RWPE1 (cell line): Measurements from ENCODE around the gene SOX5.

ENCODE experiments used
- CTCF ChIA-PET: fragments of 350-600 bp; sonication (Branson Sonifier 250); formaldehyde crosslinking; extraction: SDS; loops from one replicate; lab custom pipeline; 2021; lab: Yijun Ruan, JAX
- POLR2A ChIA-PET: fragments of 400-600 bp; formaldehyde crosslinking; extraction: SDS; loops from one replicate; lab custom pipeline; 2020; ENCODE audit warnings: antibody characterized with exemption; ENCODE audit not compliant: low non-redundant PET; lab: Yijun Ruan, JAX
- DNase-seq: peaks from one replicate; pipeline ENCODE4 v3.0.0; 2012; ENCODE audit warnings: low spot score
- H3K27ac ChIP-seq: fragments of 450-650 bp; 2 replicates; pipeline ENCODE4 v1.5.1; 2017
- CTCF ChIP-seq: fragments of 450-650 bp; conservative IDR thresholded peaks from 2 replicates; pipeline ENCODE4 v1.5.1; 2017; ENCODE audit warnings: low read depth, mild to moderate bottlenecking

Gene SOX5

GRCh38 chr12:23708185-23708837, 241.2 kb downstream of the SOX5 start:
- no peak for DNase-seq
- CTCF ChIA-PET: no interaction called here
- no peak overlapping the region for H3K27ac ChIP-seq
- POLR2A ChIA-PET: no interaction called here
- no peak for TF ChIP-seq CTCF

GRCh38 chr12:23707270-23707669, 242.2 kb downstream of the SOX5 start:
- ChIA-PET POLR2A (no interaction called here), CTCF (no interaction called here)
- TF ChIP-seq CTCF: no peak
- DNase-seq: no peak
- H3K27ac ChIP-seq: no peak overlapping the region

DNA sequence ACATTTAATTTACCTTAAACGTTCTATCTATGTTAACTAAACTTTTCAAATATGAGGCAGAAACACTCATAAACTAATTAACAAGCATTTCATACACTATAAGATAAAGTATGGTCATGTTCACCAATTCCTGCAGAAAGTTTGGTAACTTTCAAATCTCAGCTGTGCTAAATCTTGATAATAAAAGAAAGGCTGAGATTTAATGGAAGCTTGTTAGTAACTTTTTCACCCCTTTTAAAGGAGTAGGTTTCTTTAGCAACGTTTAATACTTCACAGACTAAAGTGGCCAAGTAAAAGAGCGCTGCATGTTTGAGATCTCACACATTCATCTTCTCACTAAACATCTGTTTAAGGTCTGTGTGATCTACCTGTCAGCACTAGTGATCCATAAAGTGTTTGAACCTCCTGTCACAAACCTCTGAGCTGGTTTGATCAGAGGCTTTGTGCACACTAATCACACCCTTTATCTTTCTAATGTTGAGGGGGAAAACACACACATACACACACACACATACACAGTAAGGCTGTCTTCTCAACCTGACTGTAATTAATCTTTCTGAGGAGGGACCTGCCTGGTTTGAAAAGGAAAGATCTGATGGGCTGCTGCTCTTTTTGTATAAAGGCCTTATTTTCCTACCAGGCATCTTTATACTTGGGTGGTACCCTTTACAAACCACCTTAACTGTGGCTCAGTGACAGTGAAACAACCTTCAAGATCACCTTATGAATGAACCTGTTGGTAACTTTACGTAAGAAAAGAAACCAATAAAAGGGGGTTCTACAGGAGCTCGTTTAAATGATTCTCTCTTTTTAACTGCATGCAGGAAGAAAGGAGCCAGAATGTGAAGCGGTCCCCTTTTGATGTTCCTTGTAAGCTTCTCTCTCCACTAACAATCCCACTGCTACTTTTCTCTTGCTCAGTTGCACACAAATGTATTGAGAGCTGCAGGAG, 244.2 kb downstream of the SOX5 start:
- TF ChIP-seq CTCF: no peak
- DNase-seq: no peak
- CTCF ChIA-PET: no interaction called here
- no peak overlapping the region for H3K27ac ChIP-seq
- POLR2A ChIA-PET: no interaction called here

DNA sequence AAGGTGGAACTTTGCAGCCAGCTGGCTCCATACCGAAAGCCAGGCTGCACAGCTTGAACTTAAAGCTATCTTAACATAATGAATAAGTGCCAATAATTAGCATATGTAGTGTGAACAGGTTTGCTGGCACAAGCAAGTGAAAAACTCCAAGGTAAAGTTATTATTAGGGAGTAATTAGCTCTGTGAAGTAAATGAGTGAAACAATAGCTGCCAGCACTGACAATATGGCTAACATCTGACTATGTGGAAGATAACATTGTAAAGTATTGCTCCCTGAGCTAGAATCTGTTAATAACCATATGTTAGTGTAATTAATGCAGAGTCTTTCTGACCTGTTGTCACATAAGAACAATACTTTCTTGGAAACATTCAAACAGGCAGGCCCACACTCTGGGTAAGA, 246.4 kb downstream of the SOX5 start:
- ChIA-PET CTCF (no interaction called here), POLR2A (interaction anchor here (0.6 kb wide), 1 partner anchor 345 kb away, joined by 3 read pairs; no protein-coding TSS in a partner anchor)
- no peak overlapping the region for H3K27ac ChIP-seq
- no peak for DNase-seq
- TF ChIP-seq CTCF: no peak

GRCh38 chr12:23699031-23699430, 250.4 kb downstream of the SOX5 start:
- TF ChIP-seq CTCF: no peak
- POLR2A ChIA-PET: no interaction called here
- no peak for DNase-seq
- CTCF ChIA-PET: no interaction called here
- no peak overlapping the region for H3K27ac ChIP-seq

GRCh38 chr12:23694920-23695319, 254.6 kb downstream of the SOX5 start:
- no peak overlapping the region for H3K27ac ChIP-seq
- no peak for DNase-seq
- CTCF ChIA-PET: interaction anchor here (0.7 kb wide), 1 partner anchor 596 kb away, joined by 3 read pairs; no protein-coding TSS in a partner anchor
- no peak for TF ChIP-seq CTCF
- POLR2A ChIA-PET: no interaction called here
